Measurements from ENCODE around the gene MC3R. TPM values are rescaled to one million over a fixed set of nuclear protein-coding genes. Genes with fewer than 3 reads are reported as not detected.

Gene MC3R
- total and polyA plus RNA-seq, 2 donors (not counting 1 experiment from before 2014, with no cell fraction given): not detected

DNA sequence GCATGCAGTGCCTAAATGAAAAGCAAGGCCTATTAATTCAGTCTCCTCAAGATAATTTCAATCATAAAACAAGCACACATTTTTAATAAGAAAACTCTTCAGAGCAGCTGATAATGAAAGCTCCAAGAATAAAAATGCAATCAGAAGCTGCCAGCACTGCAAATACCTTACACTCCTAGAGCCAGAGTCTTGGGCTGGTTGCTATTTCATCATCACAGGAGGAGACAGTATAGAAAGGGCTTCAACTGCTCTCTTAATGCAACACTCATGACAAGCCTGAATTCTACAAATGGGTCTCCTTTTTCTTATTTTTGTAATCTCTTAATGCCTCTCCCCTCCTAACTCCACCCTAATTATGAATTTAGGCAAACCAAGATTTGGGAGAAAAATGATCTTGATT, 11.2 kb upstream of the MC3R start:
- TF ChIP-seq, protein P1, sequence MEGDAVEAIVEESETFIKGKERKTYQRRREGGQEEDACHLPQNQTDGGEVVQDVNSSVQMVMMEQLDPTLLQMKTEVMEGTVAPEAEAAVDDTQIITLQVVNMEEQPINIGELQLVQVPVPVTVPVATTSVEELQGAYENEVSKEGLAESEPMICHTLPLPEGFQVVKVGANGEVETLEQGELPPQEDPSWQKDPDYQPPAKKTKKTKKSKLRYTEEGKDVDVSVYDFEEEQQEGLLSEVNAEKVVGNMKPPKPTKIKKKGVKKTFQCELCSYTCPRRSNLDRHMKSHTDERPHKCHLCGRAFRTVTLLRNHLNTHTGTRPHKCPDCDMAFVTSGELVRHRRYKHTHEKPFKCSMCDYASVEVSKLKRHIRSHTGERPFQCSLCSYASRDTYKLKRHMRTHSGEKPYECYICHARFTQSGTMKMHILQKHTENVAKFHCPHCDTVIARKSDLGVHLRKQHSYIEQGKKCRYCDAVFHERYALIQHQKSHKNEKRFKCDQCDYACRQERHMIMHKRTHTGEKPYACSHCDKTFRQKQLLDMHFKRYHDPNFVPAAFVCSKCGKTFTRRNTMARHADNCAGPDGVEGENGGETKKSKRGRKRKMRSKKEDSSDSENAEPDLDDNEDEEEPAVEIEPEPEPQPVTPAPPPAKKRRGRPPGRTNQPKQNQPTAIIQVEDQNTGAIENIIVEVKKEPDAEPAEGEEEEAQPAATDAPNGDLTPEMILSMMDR (IDR thresholded peaks at IDR 0.05): no peak
- TF ChIP-seq EZH2 (IDR thresholded peaks at IDR 0.05; ENCODE audit: borderline replicate concordance, insufficient read depth, low read depth, low read length, poor library complexity, severe bottlenecking): no peak
- Histone ChIP-seq H3K4me1 (ENCODE audit: control insufficient read depth in 2 of 2, insufficient read depth in 2 of 2, low read length in 2 of 2) (no peaks in the 10 kb centered on the region), H2AFZ (ENCODE audit: insufficient read depth, low read depth, low read length, poor library complexity, severe bottlenecking) (no peak overlapping the region), H3K9me3 (ENCODE audit: control extremely low read depth in 1 of 3, control insufficient read depth in 2 of 3, insufficient read depth in 1 of 3, low read length in 2 of 3) (peaks cover 4 to 10% (median 10%) of the 10 kb centered on the region in 3 donors), H3K4me3 (ENCODE audit: control extremely low read depth in 1 of 5, extremely low read depth in 1 of 5, insufficient read depth in 1 of 5, low read depth in 2 of 5, low read length in 4 of 5) (no peak overlapping the region), H3K9ac (ENCODE audit: low read length) (no peak overlapping the region), H3K27me3 (replicated peaks in 1 of 4; ENCODE audit: control extremely low read depth in 1 of 4, control insufficient read depth in 3 of 4, insufficient read depth in 4 of 4, low read length in 3 of 4) (no peaks in the 10 kb centered on the region), H3K36me3 (replicated peaks in 1 of 2; ENCODE audit: control extremely low read depth in 1 of 2, control insufficient read depth in 1 of 2, extremely low read depth in 1 of 2, insufficient read depth in 2 of 2, low read length in 1 of 2) (no peaks in the 10 kb centered on the region), H3K27ac (ENCODE audit: low read length in 2 of 2) (no peak overlapping the region), H4K20me1 (ENCODE audit: control insufficient read depth, insufficient read depth, low read length, poor library complexity, severe bottlenecking) (no peaks in the 10 kb centered on the region), H3K4me2 (replicated peaks; ENCODE audit: low read depth, low read length, poor library complexity, severe bottlenecking) (no peak overlapping the region), H3K79me2 (ENCODE audit: control insufficient read depth, insufficient read depth, low read length) (no peaks in the 10 kb centered on the region)
- intact Hi-C loops (cut with micrococcal nuclease): no loop called here
- no peak for DNase-seq
- no peaks in the 10 kb centered on the region for H3K4me1 Mint-ChIP-seq
- CTCF ChIA-PET: no interaction called here
- POLR2A ChIA-PET: no interaction called here
- H3K27ac Mint-ChIP-seq: no peak overlapping the region
- H3K9me3 Mint-ChIP-seq (ENCODE audit: insufficient read depth): peaks cover 24% of the 10 kb centered on the region
- no peaks in the 10 kb centered on the region for H3K27me3 Mint-ChIP-seq
- H3K4me3 Mint-ChIP-seq: no peak overlapping the region
- no peak for ATAC-seq (ENCODE audit: low read depth)

DNA sequence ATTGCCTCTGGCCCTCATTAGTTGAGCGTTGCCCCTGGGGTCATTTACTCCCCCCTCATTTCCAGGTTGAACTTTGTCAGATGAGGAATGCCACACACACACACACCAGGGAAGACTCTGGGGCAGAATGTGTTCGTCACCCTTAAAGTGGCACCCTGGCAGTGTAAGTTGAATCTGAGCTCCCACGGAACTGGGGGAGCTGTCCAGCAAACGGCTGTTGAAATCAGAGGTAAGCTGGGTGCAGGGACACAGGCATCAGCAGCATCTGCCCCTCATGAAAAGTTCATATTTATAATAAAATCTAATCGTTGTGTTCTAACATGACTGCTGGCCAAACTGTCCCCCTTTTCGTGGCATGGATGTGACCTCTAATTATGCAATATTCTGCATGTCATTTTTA, 4.3 kb upstream of the MC3R start:
- WGBS (ENCODE audit: insufficient coverage): 64% methylated on average over 3 of the region's 6 CpGs
- ATAC-seq (ENCODE audit: low read depth) (no peak), DNase-seq (no peak)
- CTCF ChIA-PET: no interaction called here
- Histone ChIP-seq H3K4me2 (replicated peaks; ENCODE audit: low read depth, low read length, poor library complexity, severe bottlenecking) (no peak overlapping the region), H3K27me3 (replicated peaks in 1 of 4; ENCODE audit: control extremely low read depth in 1 of 4, control insufficient read depth in 3 of 4, insufficient read depth in 4 of 4, low read length in 3 of 4) (peaks cover 0 to 8% (median 0%) of the 10 kb centered on the region in 4 experiments), H3K36me3 (replicated peaks in 1 of 2; ENCODE audit: control extremely low read depth in 1 of 2, control insufficient read depth in 1 of 2, extremely low read depth in 1 of 2, insufficient read depth in 2 of 2, low read length in 1 of 2) (no peaks in the 10 kb centered on the region), H3K9me3 (ENCODE audit: control extremely low read depth in 1 of 3, control insufficient read depth in 2 of 3, insufficient read depth in 1 of 3, low read length in 2 of 3) (peaks cover 0 to 5% (median 0%) of the 10 kb centered on the region in 3 donors), H3K27ac (ENCODE audit: low read length in 2 of 2) (no peak overlapping the region), H2AFZ (ENCODE audit: insufficient read depth, low read depth, low read length, poor library complexity, severe bottlenecking) (no peak overlapping the region), H3K4me1 (ENCODE audit: control insufficient read depth in 2 of 2, insufficient read depth in 2 of 2, low read length in 2 of 2) (no peaks in the 10 kb centered on the region), H4K20me1 (ENCODE audit: control insufficient read depth, insufficient read depth, low read length, poor library complexity, severe bottlenecking) (no peaks in the 10 kb centered on the region), H3K79me2 (ENCODE audit: control insufficient read depth, insufficient read depth, low read length) (no peaks in the 10 kb centered on the region), H3K4me3 (ENCODE audit: control extremely low read depth in 1 of 5, extremely low read depth in 1 of 5, insufficient read depth in 1 of 5, low read depth in 2 of 5, low read length in 4 of 5) (no peak overlapping the region), H3K9ac (ENCODE audit: low read length) (no peak overlapping the region)
- peaks cover 2% of the 10 kb centered on the region for H3K9me3 Mint-ChIP-seq (ENCODE audit: insufficient read depth)
- H3K4me3 Mint-ChIP-seq: no peak overlapping the region
- no peak for TF ChIP-seq EZH2 (IDR thresholded peaks at IDR 0.05; ENCODE audit: borderline replicate concordance, insufficient read depth, low read depth, low read length, poor library complexity, severe bottlenecking)
- TF ChIP-seq, protein P1 (IDR thresholded peaks at IDR 0.05): no peak
- intact Hi-C loops (cut with micrococcal nuclease): loop anchor here (5.0 kb wide), 1 partner anchor 273 kb away; no protein-coding TSS in a partner anchor
- POLR2A ChIA-PET: no interaction called here
- peaks cover 17% of the 10 kb centered on the region for H3K27me3 Mint-ChIP-seq
- H3K4me1 Mint-ChIP-seq: no peaks in the 10 kb centered on the region
- H3K27ac Mint-ChIP-seq: no peak overlapping the region
